HEK293T (cell line): ENCODE measurements around the gene ZNF138.

Experiments
- BHLHE40 ChIP-seq: fragments of 450-650 bp; IDR thresholded peaks from 2 replicates; pipeline ENCODE4 v1.6.1; 2016; ENCODE audit warnings: mild to moderate bottlenecking, moderate library complexity, borderline replicate concordance
- FOXM1 ChIP-seq: fragments of 450-650 bp; IDR thresholded peaks from 2 replicates; pipeline ENCODE4 v1.6.1; 2017; ENCODE audit warnings: mild to moderate bottlenecking, borderline replicate concordance
- HDGF ChIP-seq: fragments of 450-650 bp; IDR thresholded peaks from 2 replicates; pipeline ENCODE4 v1.6.1; 2017; ENCODE audit warnings: antibody characterized with exemption, borderline replicate concordance
- PKNOX1 ChIP-seq: fragments of 450-650 bp; IDR thresholded peaks from 2 replicates; pipeline ENCODE4 v1.6.1; 2016
- SP1 ChIP-seq: fragments of 450-650 bp; IDR thresholded peaks from 2 replicates; pipeline ENCODE4 v1.6.1; 2017
- SUZ12 ChIP-seq: fragments of 450-650 bp; IDR thresholded peaks from 2 replicates; pipeline ENCODE4 v1.6.1; 2016; ENCODE audit warnings: mild to moderate bottlenecking

GRCh38 chr7:64867863-64868440, 73.7 kb downstream of the ZNF138 start:
- TF ChIP-seq PKNOX1 (no peak), FOXM1 (no peak), BHLHE40 (no peak), SUZ12 (no peak), HDGF (no peak), SP1 (no peak)
